ENCODE data around the gene ZNF660.
A peak's percentile ranks its signal among the peaks of the same experiment; 100 is the strongest.

Gene ZNF660

GRCh38 chr3:44601749-44602148, 17.0 kb downstream of the ZNF660 start:
- TF ChIP-seq CTCF (IDR thresholded peaks at IDR 0.05; ENCODE audit: borderline replicate concordance, insufficient read depth, low read depth, low read length), result no peak
- no peak overlapping the region for H3K4me3 ChIP-seq (ENCODE audit: low read depth, low read length)

GRCh38 chr3:44612678-44613077, 27.9 kb downstream of the ZNF660 start:
- no peak for TF ChIP-seq CTCF (IDR thresholded peaks at IDR 0.05; ENCODE audit: borderline replicate concordance, insufficient read depth, low read depth, low read length)

GRCh38 chr3:44624749-44625480, 40.2 kb downstream of the ZNF660 start, which contains the start of gene ZNF197:
TSS of gene ZNF197 (plus strand) at chr3:44625036. CDS start at chr3:44629155, 4,119 bp downstream.
- TF ChIP-seq CTCF (IDR thresholded peaks at IDR 0.05; ENCODE audit: borderline replicate concordance, insufficient read depth, low read depth, low read length), result 0 out of 2 replicates have a peak, but pooled peaks have one; percentile 2
- peak within 1 kb of the TSS; percentile 84 for H3K4me3 ChIP-seq (ENCODE audit: low read depth, low read length)

More at GRCh38 chr3:44612678-44613077, 27.9 kb downstream of the ZNF660 start:
- no peak overlapping the region for H3K4me3 ChIP-seq (ENCODE audit: low read depth, low read length)

- TF ChIP-seq CTCF (IDR thresholded peaks at IDR 0.05; ENCODE audit: borderline replicate concordance, insufficient read depth, low read depth, low read length), result no peak
- no peak overlapping the region for H3K4me3 ChIP-seq (ENCODE audit: low read depth, low read length)
Observed at GRCh38 chr3:44628716-44629115, 44.0 kb downstream of the ZNF660 start.

GRCh38 chr3:44632193-44632592, 47.4 kb downstream of the ZNF660 start:
- TF ChIP-seq CTCF (IDR thresholded peaks at IDR 0.05; ENCODE audit: borderline replicate concordance, insufficient read depth, low read depth, low read length), result no peak
- H3K4me3 ChIP-seq (ENCODE audit: low read depth, low read length), result no peak overlapping the region

- no peak for TF ChIP-seq CTCF (IDR thresholded peaks at IDR 0.05; ENCODE audit: borderline replicate concordance, insufficient read depth, low read depth, low read length)
- no peak overlapping the region for H3K4me3 ChIP-seq (ENCODE audit: low read depth, low read length)
Observed at GRCh38 chr3:44642337-44642736, 57.6 kb downstream of the ZNF660 start.

- no peak for TF ChIP-seq CTCF (IDR thresholded peaks at IDR 0.05; ENCODE audit: borderline replicate concordance, insufficient read depth, low read depth, low read length)
- no peak overlapping the region for H3K4me3 ChIP-seq (ENCODE audit: low read depth, low read length)
Observed at GRCh38 chr3:44643024-44643423, 58.3 kb downstream of the ZNF660 start.
